ENCODE measurements around the gene ARID5A. TPM values are rescaled to one million over a fixed set of nuclear protein-coding genes. Genes with fewer than 3 reads are reported as not detected.

ARID5A gene
- total and polyA plus RNA-seq, 10 of the 15 experiments (the other 5 are each of a cell fraction or from before 2014, with no cell fraction given): 0.76 to 87.1 (median 37.6) TPM

- Histone ChIP-seq H3K9ac (ENCODE audit: control insufficient read depth, insufficient read depth, low read length) (no peak overlapping the region), H3K4me3 (no peak overlapping the region), H4K20me1 (ENCODE audit: control insufficient read depth, insufficient read depth) (no peaks in the 10 kb centered on the region), H3K27me3 (replicated peaks in 1 of 2; ENCODE audit: control insufficient read depth in 2 of 2, insufficient read depth in 2 of 2, low read length in 1 of 2) (no peaks in the 10 kb centered on the region), H3K4me1 (ENCODE audit: control insufficient read depth, insufficient read depth, low read length) (no peaks in the 10 kb centered on the region), H3K9me3 (replicated peaks; ENCODE audit: control insufficient read depth, insufficient read depth, low read length) (no peaks in the 10 kb centered on the region), H3K36me3 (ENCODE audit: control insufficient read depth in 2 of 2, insufficient read depth in 2 of 2, low read length in 1 of 2) (peaks cover 4 to 23% of the 10 kb centered on the region in 2 experiments; a peak in 3 of 4 replicates), H3K4me2 (ENCODE audit: control insufficient read depth, insufficient read depth) (no peak overlapping the region), H2AFZ (ENCODE audit: control insufficient read depth, low read depth, low read length) (no peak overlapping the region), H3K27ac (ENCODE audit: control insufficient read depth, insufficient read depth) (no peak overlapping the region), H3K79me2 (ENCODE audit: control insufficient read depth, insufficient read depth, low read length) (no peaks in the 10 kb centered on the region)
- intact Hi-C loops (cut with micrococcal nuclease; ENCODE audit: unreplicated experiment): loop anchor here (2.0 kb wide), 1 partner anchor 148 kb away; no protein-coding TSS in a partner anchor
- DNase-seq (ENCODE audit: low read depth, low spot score) (no peak), FAIRE-seq (no peak), ATAC-seq (no peak)
- POLR2A ChIA-PET: interaction anchor here (0.8 to 1.4 kb wide), 2 partner anchors 44 to 45 kb away, joined by 4 to 5 read pairs; no protein-coding TSS in a partner anchor
- RAD21 ChIA-PET (ENCODE audit: unreplicated experiment): interaction anchor here (1.8 to 5.4 kb wide), 5 partner anchors 24 to 150 kb away, joined by 7 to 56 read pairs (median 18); no protein-coding TSS in a partner anchor
- in situ Hi-C loops (cut with MboI): no loop called here
- CTCF ChIA-PET: interaction anchor here (0.7 to 5.9 kb wide), 13 partner anchors 10 to 563 kb away, joined by 3 to 64 read pairs (median 11); partner anchors contain the start of gene ARID5A
- TF ChIP-seq SUPT20H (IDR thresholded peaks at IDR 0.05; ENCODE audit: borderline replicate concordance, control insufficient read depth, low read depth, low read length) (no peak), SP1 (IDR thresholded peaks at IDR 0.05; ENCODE audit: low read depth, low read length) (no peak), FOXM1 (IDR thresholded peaks at IDR 0.05; ENCODE audit: low read depth, low read length) (no peak), SMC3 (IDR thresholded peaks at IDR 0.05; ENCODE audit: borderline replicate concordance, low read length) (no peak)
- 81% methylated on average over 13 of the region's 14 CpGs for WGBS (ENCODE audit: insufficient coverage, insufficient replicate concordance, low lambda C conversion rate, missing lambda C conversion rate)
- SMC1A ChIA-PET (ENCODE audit: uncharacterized antibody, unreplicated experiment): interaction anchor here (1.0 to 2.8 kb wide), 7 partner anchors 11 to 85 kb away, joined by 3 to 21 read pairs (median 4); no protein-coding TSS in a partner anchor
- no TSS peak for BruUV-seq (replicated peaks)
Measured at GRCh38 chr2:96555146-96555610, 18.6 kb downstream of the ARID5A start.

Data from GM12878 (cell line).